Endothelial cell of umbilical vein (primary cell): ENCODE data around the gene LPIN1. TPM values are rescaled to one million over a fixed set of nuclear protein-coding genes. Genes with fewer than 3 reads are reported as not detected.

Source experiments
- BruUV-seq: library from RNA; stranded (reverse); fragments of 400-500 nt; replicated peaks from 2 replicates; lab custom pipeline; 2021; lab: Mats Ljungman, UMichigan
- CTCF ChIA-PET: fragments of 300-600, 350-600 bp; sonication (Branson Sonifier 250); formaldehyde crosslinking; loops from one replicate; lab custom pipeline; 2021; ENCODE audit warnings: antibody characterized with exemption, inconsistent platforms; lab: Charles Lee
- POLR2A ChIA-PET: fragments of 300-600, 350-600 bp; sonication (Branson Sonifier 250); formaldehyde crosslinking; loops from one replicate; lab custom pipeline; 2021; ENCODE audit warnings: antibody characterized with exemption, inconsistent platforms; lab: Charles Lee
- DNase-seq: peaks from one replicate; pipeline ENCODE4 v3.0.0-alpha.2; 2011; ENCODE audit warnings: low read depth, low spot score
- FAIRE-seq: peaks from 2 replicates; lab custom pipeline; 2011; peaks lifted over from hg19 to GRCh38; lab: Jason Lieb, UNC
- H2AFZ ChIP-seq: 2 replicates; pipeline ENCODE4 v1.6.0; 2012; ENCODE audit warnings: low read depth, low read length, control low read depth, inconsistent platforms
- H3K27ac ChIP-seq: 2 replicates; pipeline ENCODE4 v1.5.1; 2011; ENCODE audit warnings: low read depth, mild to moderate bottlenecking, control low read depth, low read length, moderate library complexity; ENCODE audit not compliant: insufficient read depth
- H3K27me3 ChIP-seq, 2 experiments: 2 replicates each; pipeline versions ENCODE4 v1.6.0 to v1.6.1; 2011; ENCODE audit warnings: low read length in 2 of 2, mixed read lengths in 1 of 2; ENCODE audit not compliant: control insufficient read depth in 2 of 2, insufficient read depth in 2 of 2
- H3K36me3 ChIP-seq, 2 experiments: 2 replicates in 1 of 2; 3 replicates in 1 of 2; pipeline ENCODE4 v1.5.1; 2011; ENCODE audit warnings: low read length in 2 of 2, mild to moderate bottlenecking in 1 of 2, moderate library complexity in 1 of 2; ENCODE audit not compliant: control insufficient read depth in 2 of 2, insufficient read depth in 2 of 2; ENCODE audit errors: extremely low read depth in 1 of 2
- H3K4me1 ChIP-seq: 3 replicates; pipeline ENCODE4 v1.5.1; 2011; ENCODE audit warnings: mild to moderate bottlenecking, low read length; ENCODE audit not compliant: control insufficient read depth, insufficient read depth; ENCODE audit errors: extremely low read depth
- H3K4me2 ChIP-seq: 2 replicates; pipeline ENCODE4 v1.6.1; 2011; ENCODE audit warnings: low read length, control low read depth, mixed read lengths; ENCODE audit not compliant: insufficient read depth
- H3K4me3 ChIP-seq, 3 experiments: fragments of 200-600 bp in 1 of 3; sonication (generic), shearing (Covaris generic) in 1 of 3; replicated peaks in 1 of 3; 2 replicates each; pipeline ENCODE4 v1.5.1; 2011 to 2016; ENCODE audit warnings: control low read depth in 3 of 3, low read length in 3 of 3, mild to moderate bottlenecking in 2 of 3, inconsistent platforms in 1 of 3, low read depth in 1 of 3, moderate library complexity in 1 of 3; ENCODE audit not compliant: insufficient read depth in 1 of 3
- H3K79me2 ChIP-seq: 2 replicates; pipeline ENCODE4 v1.6.0; 2012; ENCODE audit warnings: low read length, inconsistent platforms; ENCODE audit not compliant: control insufficient read depth, insufficient read depth
- H3K9ac ChIP-seq: replicated peaks from 2 replicates; pipeline ENCODE3; 2011; ENCODE audit warnings: low read length, control low read depth; ENCODE audit not compliant: insufficient read depth; ENCODE audit errors: extremely low read depth
- H3K9me1 ChIP-seq: replicated peaks from 3 replicates; pipeline ENCODE4 v1.6.0; 2011; ENCODE audit warnings: mild to moderate bottlenecking, low read length; ENCODE audit not compliant: control insufficient read depth, insufficient read depth; ENCODE audit errors: extremely low read depth
- H3K9me3 ChIP-seq: replicated peaks from 2 replicates; pipeline ENCODE4 v1.5.1; 2012; ENCODE audit warnings: low read length, inconsistent platforms; ENCODE audit not compliant: control insufficient read depth, insufficient read depth
- H4K20me1 ChIP-seq: replicated peaks from 2 replicates; pipeline ENCODE3; 2011; ENCODE audit warnings: mild to moderate bottlenecking, low read length; ENCODE audit not compliant: control insufficient read depth, insufficient read depth; ENCODE audit errors: extremely low read depth
- CTCF ChIP-seq, 2 donors: IDR thresholded peaks; 1 replicate in 1 of 2; 2 replicates in 1 of 2; pipeline ENCODE4 v1.5.1; 2011; ENCODE audit warnings: low read length in 2 of 2, mild to moderate bottlenecking in 2 of 2, moderate library complexity in 2 of 2, control low read depth in 1 of 2, inconsistent platforms in 1 of 2, low read depth in 1 of 2; ENCODE audit not compliant: insufficient read depth in 1 of 2; ENCODE audit errors: extremely low read depth in 1 of 2
- EZH2 ChIP-seq: IDR thresholded peaks from 2 replicates; pipeline ENCODE4 v1.6.1; 2012; ENCODE audit warnings: borderline replicate concordance, low read depth, mild to moderate bottlenecking, moderate library complexity, low read length, inconsistent platforms; ENCODE audit not compliant: severe bottlenecking
- FOS ChIP-seq: IDR thresholded peaks from 2 replicates; pipeline ENCODE4 v1.6.1; 2011; ENCODE audit warnings: mild to moderate bottlenecking, low read length, moderate library complexity, borderline replicate concordance; ENCODE audit not compliant: insufficient read depth
- GATA2 ChIP-seq: IDR thresholded peaks from 2 replicates; pipeline ENCODE4 v1.7.0; 2011; ENCODE audit warnings: low read depth, mild to moderate bottlenecking, moderate library complexity, mixed read lengths, low read length; ENCODE audit not compliant: insufficient read length, insufficient read depth
- JUN ChIP-seq: IDR thresholded peaks from 2 replicates; pipeline ENCODE4 v1.6.1; 2011; ENCODE audit warnings: borderline replicate concordance, low read depth; ENCODE audit not compliant: insufficient read length, insufficient read depth
- MYC ChIP-seq: IDR thresholded peaks from one replicate; pipeline ENCODE4 v1.6.1; 2011; ENCODE audit warnings: mild to moderate bottlenecking, low read depth, low read length
- POLR2A ChIP-seq: IDR thresholded peaks from 2 replicates; pipeline ENCODE4 v1.6.1; 2012; ENCODE audit warnings: low read depth, mild to moderate bottlenecking, control low read depth, low read length
- POLR2AphosphoS5 ChIP-seq: IDR thresholded peaks from 2 replicates; pipeline ENCODE4 v1.6.1; 2012; ENCODE audit warnings: low read depth, mild to moderate bottlenecking, control low read depth, low read length, moderate library complexity; ENCODE audit not compliant: insufficient read depth
- dilution Hi-C: fragments of 300-500 bp; cut with MboI; formaldehyde crosslinking; loops from one replicate; pipeline ENCODE4 v1.15.0; 2019; ENCODE audit warnings: low sequenced_read_pairs; ENCODE audit not compliant: extremely low pct_ligation_motif_present
- intact Hi-C: fragments of 100-400 bp; cut with micrococcal nuclease; formaldehyde crosslinking; loops from one replicate; pipeline ENCODE4 v1.10.0; 2022
- polyA plus RNA-seq, 4 experiments: library from polyadenylated mRNA; depleted of rRNA in 3 of 4; stranded (reverse) in 3 of 4; unstranded in 1 of 4; fragments of >200 nt; gene quantifications; 2 replicates each; pipeline versions ENCODE4 v1.2.1 to v1.2.3, GENCODE V29; 2011 to 2012; ENCODE audit warnings: missing spikeins in 1 of 4
- total RNA-seq: library from RNA; stranded (reverse); gene quantifications from 2 replicates; pipeline ENCODE4 v1.2.3, GENCODE V29; 2021
- TF ChIP-seq, protein P1 (sequence below): IDR thresholded peaks from 2 replicates; pipeline ENCODE4 v1.6.1; 2011; ENCODE audit not compliant: insufficient read depth, insufficient read length

The LPIN1 gene
- total and polyA plus RNA-seq, 2 donors (not counting 3 experiments of a cell fraction or from before 2014, with no cell fraction given), result 26.6 to 80.4 TPM

- dilution Hi-C loops, result no loop called here
- no TSS peak for BruUV-seq
- TF ChIP-seq POLR2AphosphoS5 (no peak), EZH2 (no peak), CTCF (IDR thresholded peaks at IDR 0.05; ENCODE audit: extremely low read depth in 1 of 2, insufficient read depth in 1 of 2, low read depth in 1 of 2, low read length in 2 of 2) (no peak), POLR2A (no peak), JUN (no peak), GATA2 (no peak), MYC (no peak), FOS (no peak)
- TF ChIP-seq, protein P1, sequence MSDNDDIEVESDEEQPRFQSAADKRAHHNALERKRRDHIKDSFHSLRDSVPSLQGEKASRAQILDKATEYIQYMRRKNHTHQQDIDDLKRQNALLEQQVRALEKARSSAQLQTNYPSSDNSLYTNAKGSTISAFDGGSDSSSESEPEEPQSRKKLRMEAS, result no peak
- no peaks in the 10 kb centered on the region for H3K9me1 ChIP-seq
- intact Hi-C loops, result no loop called here
- DNase-seq (no peak), FAIRE-seq (no peak)
- ChIA-PET CTCF (interaction anchor here (1.7 kb wide), 1 partner anchor 15 kb away, joined by 5 read pairs; no protein-coding TSS in a partner anchor), POLR2A (no interaction called here)
- no peak overlapping the region for H3K4me3 ChIP-seq
- H3K36me3 ChIP-seq, result no peaks in the 10 kb centered on the region
- no peaks in the 10 kb centered on the region for H3K27me3 ChIP-seq
- H3K4me1 ChIP-seq, result peaks cover 3% of the 10 kb centered on the region
- no peaks in the 10 kb centered on the region for H3K79me2 ChIP-seq
- H3K9ac ChIP-seq, result no peak overlapping the region
- H3K4me2 ChIP-seq, result no peak overlapping the region
- no peaks in the 10 kb centered on the region for H4K20me1 ChIP-seq
- no peak overlapping the region for H3K27ac ChIP-seq
- no peaks in the 10 kb centered on the region for H3K9me3 ChIP-seq
- H2AFZ ChIP-seq, result no peak overlapping the region
Observed at GRCh38 chr2:11876436-11876835, 130.0 kb downstream of the LPIN1 start.
